ENCODE measurements around the gene DDX59.
"Not testable (repeated sequence)": the region's sequence is repeated elsewhere in the genome, so short reads cannot be mapped to it uniquely, and the experiment has no call there.

DDX59 gene

DNA sequence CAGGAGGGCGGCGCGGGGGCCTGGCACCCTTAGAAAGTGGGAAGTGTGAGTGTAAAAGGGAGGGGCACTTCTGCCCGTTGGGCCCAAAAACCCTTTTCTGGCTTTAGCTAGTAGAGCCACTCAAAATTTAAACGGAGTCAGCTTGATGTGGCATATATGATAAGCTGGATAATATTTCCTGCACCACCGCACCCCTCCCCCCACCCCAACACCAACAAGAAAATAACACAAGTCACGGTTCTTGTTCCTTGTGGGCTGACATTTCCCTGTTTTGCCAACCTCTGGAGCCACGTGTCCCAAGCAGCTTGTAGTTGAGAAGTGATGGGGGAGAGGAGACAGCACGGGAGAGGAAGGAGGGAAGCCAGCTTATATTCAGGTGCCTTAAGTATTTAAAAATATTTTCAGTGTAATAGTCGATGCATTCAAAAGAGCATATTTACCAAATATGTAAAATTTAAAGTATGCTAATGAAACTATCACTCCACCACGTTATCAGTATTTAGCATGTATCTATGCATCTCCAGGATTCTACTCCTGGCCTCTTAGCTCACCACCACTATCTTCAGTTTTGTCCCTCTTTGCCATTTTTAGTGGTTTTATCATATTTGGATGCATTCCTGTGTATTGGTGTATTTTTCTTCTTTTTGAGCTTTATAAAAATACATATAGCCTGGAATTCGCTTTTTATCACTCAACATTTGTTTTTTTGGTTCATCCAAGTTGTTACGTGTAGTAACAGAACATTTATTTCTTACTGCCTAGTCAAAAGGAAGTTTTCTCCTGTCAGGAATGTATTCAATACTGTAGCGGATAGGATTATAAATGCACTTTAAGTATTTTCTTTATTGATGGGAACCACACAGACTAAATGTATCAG is 773 bp upstream of the DDX59 start:
- FAIRE-seq = no peak

DNA sequence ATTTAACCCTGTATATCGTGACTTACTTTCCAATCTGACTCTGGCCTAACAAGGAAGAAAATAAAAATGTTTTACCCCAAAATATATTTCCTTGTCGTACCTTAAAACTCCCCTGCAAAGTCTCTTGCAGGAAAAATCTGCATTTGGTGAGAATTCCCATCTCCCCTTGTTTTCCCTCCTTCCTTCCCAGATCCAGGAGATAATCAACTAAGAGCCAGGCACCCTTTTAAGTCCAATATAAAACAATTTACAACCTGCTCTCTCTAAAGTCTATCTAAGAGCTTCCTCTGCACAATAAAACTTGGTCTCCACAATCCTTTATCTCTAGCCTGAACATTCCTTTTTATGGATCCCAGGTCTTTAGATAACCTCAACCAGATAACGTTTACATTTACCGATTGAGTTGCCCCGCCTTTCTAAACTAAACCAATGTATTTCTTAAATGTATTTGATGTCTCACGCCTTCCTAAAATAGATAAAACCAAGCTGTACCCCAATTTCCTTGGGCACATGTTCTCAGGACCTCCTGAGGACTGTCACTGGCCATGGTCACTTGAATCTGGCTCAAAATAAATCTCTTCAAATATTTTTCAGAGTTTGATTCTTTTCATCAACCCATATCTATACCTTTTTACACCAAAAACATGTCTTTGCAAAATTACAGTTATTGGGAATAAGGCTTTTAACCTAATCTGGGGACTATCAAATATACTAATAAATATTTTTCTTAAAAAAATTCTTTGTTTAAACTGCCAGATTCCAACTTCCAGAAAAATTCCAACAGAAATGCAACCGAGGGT is 993 bp downstream of the DDX59 start:
- FAIRE-seq = no peak

GRCh38 chr1:200666309-200666708 is 3.4 kb downstream of the DDX59 start:
- FAIRE-seq = no peak

DNA sequence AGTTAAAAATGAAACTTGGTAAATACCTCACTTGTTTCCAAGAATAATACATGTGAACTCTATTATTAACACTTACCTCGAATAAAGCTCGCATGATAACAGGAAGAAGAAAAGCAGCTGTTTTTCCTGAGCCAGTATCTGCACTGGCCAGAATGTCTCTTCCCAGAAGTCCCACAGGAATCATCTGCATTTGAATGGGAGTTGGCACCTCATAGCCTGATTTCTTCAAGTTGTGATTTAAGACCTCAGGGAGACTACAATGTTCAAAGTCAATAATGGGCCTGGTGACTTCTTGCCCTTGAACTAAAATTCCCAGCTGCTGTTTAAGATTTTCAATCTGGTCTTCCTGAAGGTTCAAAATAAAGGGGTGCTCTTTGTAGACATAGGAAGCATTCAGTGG is 3.8 kb downstream of the DDX59 start:
- no peak for FAIRE-seq

- FAIRE-seq = no peak
These were observed 9.0 kb downstream of the DDX59 start for GRCh38 chr1:200660719-200661118.

GRCh38 chr1:200659269-200659668 is 10.4 kb downstream of the DDX59 start:
- FAIRE-seq = no peak

- no peak for FAIRE-seq
These were observed 11.5 kb downstream of the DDX59 start for GRCh38 chr1:200658037-200658818.

DNA sequence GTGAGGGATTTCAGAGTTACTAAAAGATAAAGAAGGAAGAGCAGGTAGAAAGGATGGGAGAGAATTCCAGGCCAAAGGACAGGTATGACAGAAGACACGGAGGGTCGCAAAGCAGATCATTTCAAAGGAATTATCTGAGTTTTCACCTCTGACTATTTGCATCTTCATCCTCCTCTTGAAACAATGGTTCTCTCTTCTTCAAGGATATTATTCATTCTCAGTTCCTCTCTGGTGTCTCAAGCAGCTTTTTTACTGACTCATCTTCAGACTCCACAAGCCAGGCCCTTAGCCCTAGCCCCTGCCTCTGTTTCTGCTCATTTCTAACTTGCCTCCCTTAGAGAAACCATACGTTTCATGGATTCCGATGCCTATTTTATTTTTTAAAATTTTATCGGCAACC is 15.0 kb downstream of the DDX59 start:
- FAIRE-seq = no peak

DNA sequence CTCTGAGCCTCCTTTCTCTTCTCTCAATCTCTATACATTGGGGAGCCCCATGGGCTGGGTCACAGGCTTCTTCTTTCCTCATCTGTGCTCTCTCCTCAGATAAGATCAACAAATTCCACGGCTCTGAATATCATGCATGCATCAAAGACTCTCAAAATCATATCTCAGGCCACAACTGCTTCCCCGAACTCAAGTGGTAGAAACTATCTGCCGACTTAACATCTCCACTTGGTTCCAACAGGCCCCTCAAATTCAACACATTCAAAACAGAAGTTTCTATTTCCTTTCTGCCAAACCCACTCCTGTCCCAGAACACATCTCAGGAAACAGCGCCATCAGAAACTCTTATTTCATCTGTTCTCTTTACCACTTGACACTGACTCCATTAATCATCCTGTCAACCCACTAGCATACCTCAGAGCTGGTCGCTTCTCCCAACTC is 16.7 kb downstream of the DDX59 start:
- no peak for FAIRE-seq

- FAIRE-seq = no peak
These were observed 17.3 kb downstream of the DDX59 start for GRCh38 chr1:200652378-200652777.

DNA sequence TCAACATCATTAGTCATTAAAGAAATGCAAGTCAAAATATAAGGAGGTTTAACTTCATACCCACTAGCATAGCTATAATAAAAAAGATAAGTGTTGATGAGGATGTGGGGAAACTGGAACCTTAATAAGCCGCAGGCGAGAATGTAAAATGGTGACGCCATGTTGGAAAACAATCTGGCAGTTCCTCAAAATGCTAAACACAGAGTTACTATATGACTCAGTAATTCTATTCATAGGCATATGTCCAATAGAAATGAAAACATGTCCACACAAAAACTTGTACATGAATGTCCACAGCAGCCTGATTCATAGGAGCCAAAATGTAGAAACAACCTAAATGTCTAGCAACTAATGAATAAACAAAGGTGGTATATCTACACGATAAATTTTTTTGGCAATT is 23.2 kb downstream of the DDX59 start:
- FAIRE-seq = no peak

GRCh38 chr1:200644021-200644420 is 25.7 kb downstream of the DDX59 start:
- FAIRE-seq = peak; percentile 72

GRCh38 chr1:200642481-200642880 is 27.2 kb downstream of the DDX59 start:
- FAIRE-seq = no peak

GRCh38 chr1:200640963-200641401 is 28.7 kb downstream of the DDX59 start:
- FAIRE-seq = no peak

DNA sequence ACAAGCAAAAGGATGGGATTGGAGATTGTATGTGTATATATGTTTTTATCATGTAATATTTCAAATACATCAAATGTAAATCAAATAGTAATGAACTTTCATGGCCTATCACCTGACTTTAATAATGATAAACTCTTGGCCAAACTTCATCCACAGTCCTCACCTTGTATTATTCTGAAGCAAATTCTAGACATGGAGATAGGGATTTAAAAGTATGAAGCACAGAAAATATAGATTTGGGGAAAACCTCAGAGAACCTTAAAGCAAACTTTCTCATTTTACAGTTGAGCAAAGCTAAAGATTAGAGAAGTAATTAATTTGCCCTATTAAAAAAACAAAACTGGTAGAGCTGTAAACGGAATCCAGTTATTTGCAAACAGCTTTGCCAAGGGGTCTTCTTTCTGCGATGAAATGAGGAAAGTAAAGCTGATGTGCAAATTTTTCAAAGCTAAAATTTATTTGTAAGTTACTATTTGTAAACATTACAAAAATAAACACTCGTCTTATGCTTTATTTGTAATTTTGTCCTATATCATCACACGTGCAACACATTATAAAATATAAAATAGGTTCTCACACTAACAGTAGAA is 29.2 kb downstream of the DDX59 start:
- FAIRE-seq = no peak

GRCh38 chr1:200638073-200638472 is 31.6 kb downstream of the DDX59 start:
- FAIRE-seq = no peak

GRCh38 chr1:200636681-200637080 is 33.0 kb downstream of the DDX59 start:
- no peak for FAIRE-seq

DNA sequence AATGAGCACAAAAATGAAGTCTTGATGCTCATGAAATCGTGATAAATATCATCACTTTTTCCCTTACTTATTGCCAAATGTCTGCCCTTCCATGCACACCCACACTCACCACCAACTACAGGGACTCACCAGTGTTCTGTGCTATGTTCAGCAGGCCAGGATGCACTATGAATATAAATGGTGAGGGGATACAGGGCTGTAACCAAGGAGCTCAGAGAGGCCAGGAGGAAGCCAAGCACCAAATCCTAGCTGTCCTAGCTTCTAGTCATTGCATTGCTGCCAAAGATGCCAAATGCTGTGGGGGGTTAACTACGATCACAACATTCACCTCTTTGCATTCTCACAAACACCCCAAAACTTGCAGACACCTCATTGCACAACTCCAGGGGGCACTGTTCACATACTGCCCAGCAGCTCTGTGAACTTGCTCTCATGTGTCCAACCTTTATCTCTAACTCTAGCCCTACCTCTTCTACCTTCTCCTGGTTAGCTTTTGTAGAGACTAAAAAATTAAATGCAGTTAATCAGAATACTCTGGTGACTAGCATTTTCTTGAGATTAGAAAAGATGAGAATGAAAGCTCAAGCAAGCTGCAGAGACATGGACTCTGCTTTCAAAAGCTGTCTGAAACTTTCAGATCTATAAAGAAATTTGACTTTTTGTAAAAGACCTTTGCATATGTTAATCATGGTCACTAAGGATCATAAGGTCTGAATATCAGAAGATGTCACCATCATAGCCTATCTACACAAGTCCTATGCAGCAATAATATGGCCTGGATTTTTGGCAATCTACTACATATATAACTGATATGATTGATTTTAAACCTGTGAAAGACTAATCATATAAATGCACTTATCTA is 35.2 kb downstream of the DDX59 start:
- no peak for FAIRE-seq

DNA sequence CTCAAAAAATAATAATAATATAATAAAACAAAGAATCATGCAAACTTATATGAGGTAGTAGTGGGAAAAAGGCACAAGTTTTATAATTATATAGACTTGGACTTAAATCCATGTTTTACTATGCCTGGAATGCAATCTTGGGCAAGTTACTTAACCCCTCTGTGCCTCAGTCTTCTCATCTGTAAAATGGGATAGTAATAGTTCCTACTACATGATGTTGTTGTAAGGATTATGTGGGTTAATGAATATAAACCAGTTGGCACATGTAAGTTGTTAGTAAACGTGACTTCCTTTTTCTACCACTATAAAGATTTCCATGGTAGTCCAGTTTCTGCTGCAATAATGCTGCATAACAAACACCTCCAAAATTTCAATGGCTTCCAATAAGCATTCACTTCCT is 38.3 kb downstream of the DDX59 start:
- FAIRE-seq = no peak

DNA sequence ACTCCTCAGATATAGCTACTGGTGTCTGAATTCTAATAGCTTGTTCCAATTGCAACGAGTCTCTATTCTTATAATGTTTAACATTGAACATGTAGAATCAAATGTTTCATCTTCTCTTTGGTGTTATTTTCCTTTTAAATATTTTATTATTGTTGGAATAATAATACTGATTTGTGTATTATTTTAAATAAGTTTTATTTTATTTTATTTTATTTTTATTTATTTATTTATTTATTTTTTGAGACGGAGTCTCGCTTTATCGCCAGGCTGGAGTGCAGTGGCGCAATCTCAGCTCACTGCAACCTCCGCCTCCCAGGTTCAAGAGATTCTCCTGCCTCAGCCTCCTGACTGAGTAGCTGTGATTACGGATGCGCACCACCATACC is 39.2 kb downstream of the DDX59 start:
- not testable (repeated sequence) for FAIRE-seq

DNA sequence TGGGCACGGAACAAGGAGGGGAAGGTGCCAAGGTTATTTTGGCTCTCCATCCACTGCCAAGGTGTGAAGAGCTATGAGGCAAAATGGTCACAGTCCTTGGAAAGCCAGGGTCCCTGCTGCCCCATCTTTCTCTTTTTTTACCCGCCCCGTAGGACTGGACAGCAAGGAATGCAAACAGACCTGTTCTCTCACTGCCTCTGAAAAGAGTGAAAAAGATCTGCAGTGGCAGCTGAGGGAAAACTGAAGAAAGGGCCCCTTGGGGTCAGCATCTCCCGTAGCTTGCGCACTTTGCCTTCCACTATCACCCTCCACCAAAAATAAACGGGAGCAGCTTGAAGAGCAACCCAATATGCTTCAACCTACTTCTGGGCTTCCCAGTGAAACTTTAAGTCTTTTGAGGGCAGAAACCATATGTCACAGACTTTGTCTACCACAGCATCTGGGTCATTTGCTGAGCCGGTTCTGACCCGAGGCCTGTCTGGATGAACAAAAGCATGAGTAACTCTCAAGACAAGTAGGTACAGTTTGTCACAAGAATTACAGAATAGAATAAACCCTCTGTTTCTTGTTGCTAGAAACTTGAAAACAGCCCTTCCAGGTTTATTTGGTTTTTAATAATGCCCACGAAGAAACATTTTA is 39.7 kb downstream of the DDX59 start:
- no peak for FAIRE-seq

All from G401.6 (cell line).